HCT116 (cell line): Measurements from ENCODE around the gene ZNF48. TPM values are rescaled to one million over a fixed set of nuclear protein-coding genes. Genes with fewer than 3 reads are reported as not detected.

Experiments
- ATAC-seq: fragments of 200-7000 bp; cut with Tn5 transposase; 2 replicates; pipeline ENCODE4 v1.9.1; 2020; ENCODE audit warnings: mild to moderate bottlenecking, moderate library complexity
- BruUV-seq: library from RNA; stranded (reverse); fragments of 400-500 nt; replicated peaks from 2 replicates; lab custom pipeline; 2021; lab: Mats Ljungman, UMichigan
- CTCF ChIA-PET: fragments of 300-600 bp; sonication (Branson Sonifier 250); formaldehyde crosslinking; loops from one replicate; lab custom pipeline; 2021; ENCODE audit warnings: antibody characterized with exemption; lab: Charles Lee
- POLR2A ChIA-PET: fragments of 300-600, 350-600 bp; sonication (Branson Sonifier 250); formaldehyde crosslinking; loops from one replicate; lab custom pipeline; 2021; ENCODE audit warnings: antibody characterized with exemption; lab: Charles Lee
- RAD21 ChIA-PET, 2 experiments: fragments of 300-600 bp; sonication (Branson Sonifier 250); formaldehyde crosslinking; loops; one replicate each; lab custom pipeline; 2023; ENCODE audit warnings: low total read pairs in 2 of 2; ENCODE audit not compliant: uncharacterized antibody in 2 of 2, unreplicated experiment in 2 of 2, low non-redundant PET in 1 of 2; lab: Charles Lee
- DNase-seq: peaks from one replicate; pipeline ENCODE4 v3.0.0-alpha.2; 2010; ENCODE audit warnings: low read depth, low spot score
- H2AFZ ChIP-seq: fragments of 200-600 bp; shearing (Covaris generic), sonication (generic); 2 replicates; pipeline ENCODE4 v1.6.1; 2017; ENCODE audit warnings: low read depth, mixed run types, mixed read lengths, antibody characterized with exemption, low read length; ENCODE audit not compliant: poor library complexity, severe bottlenecking
- H3K27ac ChIP-seq: 2 replicates; pipeline ENCODE4 v1.5.1; 2012; ENCODE audit warnings: low read depth, low read length
- H3K27me3 ChIP-seq: fragments of 200-600 bp; sonication (generic); 2 replicates; pipeline ENCODE4 v1.6.1; 2016; ENCODE audit warnings: mixed run types, low read length, mixed read lengths; ENCODE audit not compliant: insufficient read depth
- H3K36me3 ChIP-seq, 2 experiments: fragments of 200-500 bp in 1 of 2; fragments of 200-600 bp in 1 of 2; sonication (Bioruptor generic) in 1 of 2; sonication (generic) in 1 of 2; 2 replicates each; pipeline versions ENCODE4 v1.5.1 to v1.6.1; 2014 to 2016; ENCODE audit warnings: low read length in 2 of 2, inconsistent platforms in 1 of 2, mixed read lengths in 1 of 2, mixed run types in 1 of 2; ENCODE audit not compliant: insufficient read depth in 2 of 2, control insufficient read depth in 1 of 2
- H3K4me1 ChIP-seq, 2 experiments: fragments of 200-600 bp in 1 of 2; sonication (generic) in 1 of 2; 2 replicates each; pipeline versions ENCODE4 v1.5.1 to v1.6.1; 2012 to 2017; ENCODE audit warnings: low read length in 2 of 2, inconsistent platforms in 1 of 2, mild to moderate bottlenecking in 1 of 2, mixed read lengths in 1 of 2, mixed run types in 1 of 2, moderate library complexity in 1 of 2; ENCODE audit not compliant: insufficient read depth in 2 of 2, control insufficient read depth in 1 of 2
- H3K4me2 ChIP-seq: fragments of 200-600 bp; sonication (generic); 2 replicates; pipeline ENCODE4 v1.6.1; 2017; ENCODE audit warnings: mixed run types, low read length, mixed read lengths
- H3K4me3 ChIP-seq, 2 experiments: fragments of 200-600 bp in 1 of 2; sonication (generic) in 1 of 2; replicated peaks in 1 of 2; 2 replicates each; pipeline ENCODE4 v1.5.1; 2011 to 2016; ENCODE audit warnings: low read length in 2 of 2, control low read depth in 1 of 2, low read depth in 1 of 2, mild to moderate bottlenecking in 1 of 2, mixed read lengths in 1 of 2, mixed run types in 1 of 2
- H3K79me2 ChIP-seq: fragments of 200-600 bp; sonication (generic); 2 replicates; pipeline ENCODE4 v1.6.1; 2017; ENCODE audit warnings: mild to moderate bottlenecking, mixed run types, low read length, moderate library complexity, mixed read lengths; ENCODE audit not compliant: insufficient read depth
- H3K9ac ChIP-seq: fragments of 200-600 bp; sonication (generic); 2 replicates; pipeline ENCODE4 v1.6.1; 2016; ENCODE audit warnings: low read length, mixed read lengths
- H3K9me2 ChIP-seq: fragments of 200-600 bp; sonication (generic), shearing (Covaris generic); 2 replicates; pipeline ENCODE4 v1.6.1; 2017; ENCODE audit warnings: mixed run types, mild to moderate bottlenecking, moderate library complexity; ENCODE audit not compliant: insufficient read depth
- H3K9me3 ChIP-seq, 2 experiments: fragments of 200-500 bp in 1 of 2; fragments of 200-600 bp in 1 of 2; sonication (Bioruptor generic) in 1 of 2; sonication (generic) in 1 of 2; 2 replicates each; pipeline ENCODE4 v1.6.1; 2014 to 2017; ENCODE audit warnings: low read length in 2 of 2, mixed read lengths in 2 of 2, inconsistent platforms in 1 of 2, low read depth in 1 of 2, mild to moderate bottlenecking in 1 of 2, mixed run types in 1 of 2, moderate library complexity in 1 of 2; ENCODE audit not compliant: control insufficient read depth in 1 of 2, insufficient read depth in 1 of 2
- H4K20me1 ChIP-seq: fragments of 200-600 bp; sonication (generic), shearing (Covaris generic); 2 replicates; pipeline ENCODE4 v1.6.1; 2017; ENCODE audit warnings: mixed run types, mild to moderate bottlenecking, moderate library complexity; ENCODE audit not compliant: insufficient read depth
- CBX3 ChIP-seq: IDR thresholded peaks from 2 replicates; pipeline ENCODE4 v1.6.1; 2012; ENCODE audit warnings: low read depth
- POLR2AphosphoS5 ChIP-seq: IDR thresholded peaks from 2 replicates; pipeline ENCODE4 v1.6.1; 2011; ENCODE audit warnings: mild to moderate bottlenecking, low read depth, low read length, moderate library complexity
- SIN3A ChIP-seq: IDR thresholded peaks from 2 replicates; pipeline ENCODE4 v1.6.1; 2012; ENCODE audit warnings: low read depth
- ZBTB33 ChIP-seq: IDR thresholded peaks from 2 replicates; pipeline ENCODE4 v1.6.1; 2011; ENCODE audit warnings: mild to moderate bottlenecking, low read length, moderate library complexity; ENCODE audit not compliant: insufficient replicate concordance; ENCODE audit errors: extremely low read depth
- intact Hi-C: fragments of 100-400 bp; cut with micrococcal nuclease; formaldehyde crosslinking; loops from 2 replicates; pipeline ENCODE4 v1.10.0; 2022
- total RNA-seq: library from RNA; stranded (reverse); gene quantifications from one replicate; pipeline ENCODE4 v1.2.1, GENCODE V29; 2021; ENCODE audit not compliant: unreplicated experiment

The ZNF48 gene
- total RNA-seq, 1 experiment from 2014 or later = 17.9 TPM

- H4K20me1 ChIP-seq = no peaks in the 10 kb centered on the region
- no peaks in the 10 kb centered on the region for H3K27me3 ChIP-seq
- peaks cover 14% of the 10 kb centered on the region in 2 experiments for H3K36me3 ChIP-seq
- H3K27ac ChIP-seq = peak overlapping the region; percentile 84
- H3K4me1 ChIP-seq = peaks cover 18 to 30% of the 10 kb centered on the region in 2 experiments
- RAD21 ChIA-PET = no interaction called here
- CTCF ChIA-PET = no interaction called here
- ATAC-seq = no peak
- BruUV-seq = no TSS peak
- peaks cover 56% of the 10 kb centered on the region for H3K79me2 ChIP-seq
- POLR2A ChIA-PET = no interaction called here
- TF ChIP-seq POLR2AphosphoS5 = no peak
- no peak for TF ChIP-seq SIN3A
- no peak for TF ChIP-seq ZBTB33
- TF ChIP-seq CBX3 = no peak
- no peak for DNase-seq
- no peaks in the 10 kb centered on the region for H3K9me2 ChIP-seq
- H2AFZ ChIP-seq = no peak overlapping the region
- H3K9me3 ChIP-seq = no peaks in the 10 kb centered on the region
- intact Hi-C loops = no loop called here
- peak overlapping the region; percentile 79 to 87 for H3K4me3 ChIP-seq
- H3K9ac ChIP-seq = peak overlapping the region; percentile 82
- peak overlapping the region; percentile 92 for H3K4me2 ChIP-seq
These were observed 25.9 kb upstream of the ZNF48 start for GRCh38 chr16:30369091-30369937.
